Gastroesophageal sphincter (tissue), 4 donors: ENCODE measurements around the gene FNDC3B. TPM values are rescaled to one million over a fixed set of nuclear protein-coding genes. Genes with fewer than 3 reads are reported as not detected.

Experiments
- ATAC-seq: fragments of 150-250 bp; one replicate; pipeline ENCODE4 v1.9.1; 2016; ENCODE audit warnings: mild to moderate bottlenecking, moderate library complexity
- H3K27ac ChIP-seq, 4 donors: fragments of 200-600 bp; sonication (generic) in 3 of 4; 1 replicate in 3 of 4; 2 replicates in 1 of 4; pipeline ENCODE4 v1.5.1; 2016 to 2019
- H3K27me3 ChIP-seq: fragments of 200-600 bp; sonication (generic); one replicate; pipeline ENCODE4 v1.5.1; 2019
- H3K36me3 ChIP-seq, 2 donors: fragments of 200-600 bp; sonication (generic); one replicate each; pipeline ENCODE4 v1.5.1; 2019; ENCODE audit warnings: control low read depth in 1 of 2
- H3K4me1 ChIP-seq, 3 donors: fragments of 200-600 bp; sonication (generic); 1 replicate in 2 of 3; 2 replicates in 1 of 3; pipeline ENCODE4 v1.5.1; 2016 to 2019; ENCODE audit warnings: control low read depth in 2 of 3
- H3K4me3 ChIP-seq, 2 donors: fragments of 200-600 bp; sonication (generic); one replicate each; pipeline ENCODE4 v1.5.1; 2019; ENCODE audit warnings: mild to moderate bottlenecking in 1 of 2, moderate library complexity in 1 of 2
- H3K9me3 ChIP-seq, 3 donors: fragments of 200-600 bp; sonication (generic); one replicate each; pipeline ENCODE4 v1.5.1; 2017 to 2019; ENCODE audit warnings: control low read depth in 2 of 3
- CTCF ChIP-seq, 4 experiments: fragments of 200-600 bp in 2 of 4; fragments of 450-650 bp in 2 of 4; sonication (generic) in 1 of 4; IDR thresholded peaks; one replicate each; pipeline ENCODE4 v1.5.1; 2017 to 2019; ENCODE audit warnings: antibody characterized with exemption in 4 of 4, mild to moderate bottlenecking in 2 of 4, moderate library complexity in 2 of 4
- EP300 ChIP-seq: sonication (generic); formaldehyde crosslinking; IDR thresholded peaks from one replicate; pipeline ENCODE4 v1.6.1; 2017; ENCODE audit warnings: antibody characterized with exemption, mild to moderate bottlenecking
- POLR2A ChIP-seq, 2 donors: fragments of 450-650 bp; IDR thresholded peaks; one replicate each; pipeline ENCODE4 v1.6.1; 2017; ENCODE audit warnings: antibody characterized with exemption in 2 of 2, mild to moderate bottlenecking in 2 of 2, moderate library complexity in 1 of 2
- POLR2AphosphoS5 ChIP-seq: sonication (generic); formaldehyde crosslinking; IDR thresholded peaks from one replicate; pipeline ENCODE4 v1.6.1; 2017; ENCODE audit warnings: antibody characterized with exemption
- WGBS, 2 donors: methylation state at CpG; one replicate each; pipeline ENCODE4 v1.1.5; 2018; ENCODE audit warnings: low coverage in 1 of 2; 5-methylcytosine and 5-hydroxymethylcytosine counted together
- total RNA-seq, 4 donors: library from RNA; depleted of rRNA; stranded (reverse); fragments of >200 nt; gene quantifications; one replicate each; pipeline ENCODE4 v1.1.0, GENCODE V29; 2016

Gene FNDC3B
- total RNA-seq, 4 donors from 2014 or later: 53.1 to 97.2 (median 70.8) TPM

GRCh38 chr3:172193436-172193835, 154.1 kb downstream of the FNDC3B start:
- ATAC-seq: no peak
- Histone ChIP-seq H3K4me3 (no peak overlapping the region), H3K4me1 (peaks cover 0 to 33% (median 7%) of the 10 kb centered on the region in 3 donors), H3K9me3 (no peaks in the 10 kb centered on the region), H3K27me3 (no peaks in the 10 kb centered on the region), H3K27ac (no peak overlapping the region), H3K36me3 (no peaks in the 10 kb centered on the region)
- WGBS, 2 donors: 86 to 93% methylated on average over 1 of the region's 1 CpG
- TF ChIP-seq EP300: no peak
- no peak for TF ChIP-seq POLR2AphosphoS5
- no peak for TF ChIP-seq CTCF (IDR thresholded peaks at IDR 0.05)
- TF ChIP-seq POLR2A (IDR thresholded peaks at IDR 0.05): no peak

- H3K4me1 ChIP-seq: peaks cover 0 to 33% (median 7%) of the 10 kb centered on the region in 3 donors
- H3K36me3 ChIP-seq: no peaks in the 10 kb centered on the region
- no peak overlapping the region for H3K4me3 ChIP-seq
- H3K9me3 ChIP-seq: no peaks in the 10 kb centered on the region
- H3K27me3 ChIP-seq: no peaks in the 10 kb centered on the region
- ATAC-seq: no peak
- 36 to 55% methylated on average over 4 of the region's 4 CpGs for WGBS, 2 donors
- TF ChIP-seq EP300 (no peak), POLR2A (IDR thresholded peaks at IDR 0.05) (no peak), POLR2AphosphoS5 (no peak), CTCF (IDR thresholded peaks at IDR 0.05) (no peak)
- H3K27ac ChIP-seq: no peak overlapping the region
These were observed 155.5 kb downstream of the FNDC3B start for GRCh38 chr3:172194702-172195406.

- H3K36me3 ChIP-seq: no peaks in the 10 kb centered on the region
- H3K9me3 ChIP-seq: no peaks in the 10 kb centered on the region
- no peak overlapping the region for H3K27ac ChIP-seq
- no peaks in the 10 kb centered on the region for H3K27me3 ChIP-seq
- H3K4me3 ChIP-seq: no peak overlapping the region
- H3K4me1 ChIP-seq: peaks cover 0 to 37% (median 7%) of the 10 kb centered on the region in 3 donors
- ATAC-seq: no peak
- TF ChIP-seq POLR2AphosphoS5 (no peak), POLR2A (IDR thresholded peaks at IDR 0.05) (no peak), EP300 (no peak), CTCF (IDR thresholded peaks at IDR 0.05) (no peak)
- whole genome bisulfite sequencing, 2 donors: 37 to 42% methylated on average over 1 of the region's 1 CpG
These were observed 156.0 kb downstream of the FNDC3B start for GRCh38 chr3:172195407-172195754.

GRCh38 chr3:172197344-172197743, 158.0 kb downstream of the FNDC3B start:
- Histone ChIP-seq H3K36me3 (no peaks in the 10 kb centered on the region), H3K4me3 (no peak overlapping the region), H3K9me3 (no peaks in the 10 kb centered on the region), H3K4me1 (peaks cover 12 to 52% (median 25%) of the 10 kb centered on the region in 3 donors), H3K27ac (no peak overlapping the region), H3K27me3 (no peaks in the 10 kb centered on the region)
- ATAC-seq: no peak
- TF ChIP-seq CTCF (IDR thresholded peaks at IDR 0.05) (no peak), EP300 (no peak), POLR2AphosphoS5 (no peak), POLR2A (IDR thresholded peaks at IDR 0.05) (no peak)
- 67 to 92% methylated on average over 1 to 3 of the region's 3 CpGs for WGBS, 2 donors

GRCh38 chr3:172198428-172198827, 159.1 kb downstream of the FNDC3B start:
- 95 to 100% methylated on average over 3 of the region's 3 CpGs for WGBS, 2 donors
- no peaks in the 10 kb centered on the region for H3K9me3 ChIP-seq
- no peak overlapping the region for H3K4me3 ChIP-seq
- H3K36me3 ChIP-seq: no peaks in the 10 kb centered on the region
- no peaks in the 10 kb centered on the region for H3K27me3 ChIP-seq
- no peak for ATAC-seq
- no peak overlapping the region for H3K27ac ChIP-seq
- H3K4me1 ChIP-seq: peaks cover 15 to 54% (median 36%) of the 10 kb centered on the region in 3 donors
- TF ChIP-seq POLR2AphosphoS5 (no peak), EP300 (no peak), POLR2A (IDR thresholded peaks at IDR 0.05) (no peak), CTCF (IDR thresholded peaks at IDR 0.05) (no peak)
